HepG2 (cell line): ENCODE data around the gene C1QB. TPM values are rescaled to one million over a fixed set of nuclear protein-coding genes. Genes with fewer than 3 reads are reported as not detected.

ENCODE experiments used
- ATAC-seq: fragments of 200-7000 bp; cut with Tn5 transposase; 3 replicates; pipeline ENCODE4 v1.9.1; 2020; ENCODE audit warnings: mild to moderate bottlenecking, moderate library complexity
- BruUV-seq: library from RNA; stranded (reverse); fragments of 400-500 nt; replicated peaks from 2 replicates; lab custom pipeline; 2021; lab: Mats Ljungman, UMichigan
- CTCF ChIA-PET: fragments of 300-600 bp; formaldehyde crosslinking; extraction: SDS; loops from one replicate; lab custom pipeline; 2021; ENCODE audit warnings: low total read pairs, inconsistent platforms, low intra/inter-chr PET ratio; lab: Yijun Ruan, JAX
- POLR2A ChIA-PET: fragments of 350-600 bp; sonication (Branson Sonifier 250); formaldehyde crosslinking; loops from one replicate; lab custom pipeline; 2020; ENCODE audit warnings: antibody characterized with exemption, inconsistent platforms; lab: Yijun Ruan, JAX
- DNase-seq: peaks from one replicate; pipeline ENCODE4 v3.0.0-alpha.2; 2015; ENCODE audit warnings: low spot score
- FAIRE-seq: peaks from 3 replicates; lab custom pipeline; 2011; peaks lifted over from hg19 to GRCh38; lab: Jason Lieb, UNC
- H2AFZ ChIP-seq: one replicate; pipeline ENCODE4 v1.6.1; 2011; ENCODE audit warnings: low read length, inconsistent platforms
- H3K27ac ChIP-seq: fragments of 300-600 bp; 3 replicates; pipeline ENCODE4 v1.8.0; 2011; ENCODE audit warnings: mixed run types, mild to moderate bottlenecking, mixed read lengths, low read length, inconsistent platforms; ENCODE audit not compliant: insufficient read depth; ENCODE audit errors: extremely low read length
- H3K27me3 ChIP-seq, 2 experiments: fragments of 200-600 bp in 1 of 2; 2 replicates in 1 of 2; 3 replicates in 1 of 2; pipeline versions ENCODE4 v1.6.0 to v1.8.0; 2011; ENCODE audit warnings: low read length in 2 of 2, mild to moderate bottlenecking in 2 of 2, moderate library complexity in 2 of 2, inconsistent platforms in 1 of 2; ENCODE audit not compliant: insufficient read depth in 2 of 2, control insufficient read depth in 1 of 2
- H3K36me3 ChIP-seq, 2 experiments: fragments of 200-600 bp in 1 of 2; replicated peaks in 1 of 2; 2 replicates in 1 of 2; 3 replicates in 1 of 2; pipeline versions ENCODE4 v1.5.1 to v1.8.0; 2011; ENCODE audit warnings: low read length in 2 of 2, inconsistent platforms in 1 of 2; ENCODE audit not compliant: insufficient read depth in 2 of 2, control insufficient read depth in 1 of 2
- H3K4me1 ChIP-seq: 2 replicates; pipeline ENCODE4 v1.5.1; 2012; ENCODE audit warnings: low read length, inconsistent platforms; ENCODE audit not compliant: insufficient read depth
- H3K4me2 ChIP-seq: 2 replicates; pipeline ENCODE4 v1.6.0; 2011; ENCODE audit warnings: low read depth, low read length, inconsistent platforms
- H3K4me3 ChIP-seq, 3 experiments: fragments of 200-600 bp in 1 of 3; sonication (generic), shearing (Covaris generic) in 1 of 3; replicated peaks in 1 of 3; 2 replicates each; pipeline ENCODE4 v1.5.1; 2011 to 2016; ENCODE audit warnings: low read length in 3 of 3, inconsistent platforms in 2 of 3, low read depth in 2 of 3, mild to moderate bottlenecking in 2 of 3, control low read depth in 1 of 3, mixed read lengths in 1 of 3; ENCODE audit not compliant: insufficient read depth in 1 of 3
- H3K79me2 ChIP-seq: one replicate; pipeline ENCODE4 v1.6.1; 2011; ENCODE audit warnings: low read length, inconsistent platforms; ENCODE audit not compliant: insufficient read depth
- H3K9ac ChIP-seq: 2 replicates; pipeline ENCODE4 v1.6.0; 2011; ENCODE audit warnings: mild to moderate bottlenecking, low read depth, low read length, inconsistent platforms; ENCODE audit not compliant: insufficient read depth
- H3K9me3 ChIP-seq: 2 replicates; pipeline ENCODE4 v1.5.1; 2012; ENCODE audit warnings: mild to moderate bottlenecking, low read length
- H4K20me1 ChIP-seq: 2 replicates; pipeline ENCODE4 v1.6.0; 2011; ENCODE audit warnings: inconsistent platforms, mild to moderate bottlenecking, low read length, moderate library complexity; ENCODE audit not compliant: insufficient read depth
- CEBPG ChIP-seq: IDR thresholded peaks from 2 replicates; pipeline ENCODE4 v1.6.1; 2016
- SYNCRIP ChIP-seq: fragments of 200-400 bp; formaldehyde crosslinking; IDR thresholded peaks from 2 replicates; pipeline ENCODE4 v1.6.1; 2018; ENCODE audit warnings: mild to moderate bottlenecking, low read depth, low read length; ENCODE audit not compliant: insufficient read depth
- TCF7 ChIP-seq: sonication (generic); IDR thresholded peaks from 2 replicates; pipeline ENCODE4 v1.6.1; 2016; ENCODE audit warnings: antibody characterized with exemption, low read depth
- ZNF770 ChIP-seq: sonication (generic); formaldehyde crosslinking; IDR thresholded peaks from 2 replicates; pipeline ENCODE4 v1.5.0; 2020; ENCODE audit warnings: mild to moderate bottlenecking, missing genetic modification reagents
- ZNF850 ChIP-seq: sonication (generic); formaldehyde crosslinking; conservative IDR thresholded peaks from 2 replicates; pipeline ENCODE4 v1.9.0; 2021; ENCODE audit warnings: mild to moderate bottlenecking, missing genetic modification reagents
- ZSCAN20 ChIP-seq: sonication (generic); formaldehyde crosslinking; IDR thresholded peaks from 2 replicates; pipeline ENCODE4 v1.4.0; 2020; ENCODE audit warnings: missing genetic modification reagents, mild to moderate bottlenecking, borderline replicate concordance
- WGBS: methylation state at CpG from one replicate; pipeline ENCODE4 v1.1.6; 2017; ENCODE audit warnings: low lambda C conversion rate; 5-methylcytosine and 5-hydroxymethylcytosine counted together
- in situ Hi-C: cut with HindIII; loops from 2 replicates; pipeline ENCODE4 v1.10.0; 2017; ENCODE audit warnings: low pct_unique_long_range_greater_than_20kb; ENCODE audit not compliant: extremely low pct_ligation_motif_present
- intact Hi-C: fragments of 100-400 bp; cut with micrococcal nuclease; formaldehyde crosslinking; loops from one replicate; pipeline ENCODE4 v1.10.0; 2022; ENCODE audit not compliant: unreplicated experiment
- polyA plus RNA-seq, 8 experiments: library from polyadenylated mRNA; depleted of rRNA in 3 of 8; stranded (reverse) in 7 of 8; unstranded in 1 of 8; fragments of >200 nt; fragmentation: Illumina TruSeq in 4 of 8; extraction: Trizol in 4 of 8; gene quantifications; 2 replicates each; pipeline versions ENCODE4 v1.2.1 to v1.2.3, GENCODE V29; 2011 to 2016; ENCODE audit warnings: low read depth in 4 of 8, missing spikeins in 1 of 8, mixed read lengths in 1 of 8; ENCODE audit not compliant: insufficient read depth in 1 of 8
- total RNA-seq, 5 experiments: library from RNA; depleted of rRNA; stranded (reverse); fragments of >200 nt; fragmentation: Illumina TruSeq; extraction: Trizol; gene quantifications; 2 replicates each; pipeline ENCODE4 v1.2.3, GENCODE V29; 2016; ENCODE audit warnings: low read depth in 1 of 5

The C1QB gene
- total and polyA plus RNA-seq, 2 of the 13 experiments (the other 11 are each of a cell fraction or from before 2014, with no cell fraction given), result not detected

- Histone ChIP-seq H2AFZ (no peak overlapping the region), H3K9ac (no peak overlapping the region)
Measured at GRCh38 chr1:22702296-22703085, 49.5 kb downstream of the C1QB start.

More at GRCh38 chr1:22702296-22703085, 49.5 kb downstream of the C1QB start:
- intact Hi-C loops, result no loop called here
- Histone ChIP-seq H3K4me3 (no peak overlapping the region), H3K9me3 (no peaks in the 10 kb centered on the region), H3K4me2 (0 out of 2 replicates have a peak overlapping the region, but pooled peaks have one; percentile 18), H3K27me3 (no peaks in the 10 kb centered on the region), H3K4me1 (peaks cover 12% of the 10 kb centered on the region), H3K36me3 (no peaks in the 10 kb centered on the region)
- DNase-seq, result peak; percentile 20
- WGBS, result 2% methylated on average over 12 of the region's 12 CpGs
- BruUV-seq, result no TSS peak
- in situ Hi-C loops, result loop anchor here (25.0 kb wide), 1 partner anchor 185 kb away; no protein-coding TSS in a partner anchor
- no peak for TF ChIP-seq CEBPG (CRISPR knock-in tag)
- no peak for TF ChIP-seq SYNCRIP
- TF ChIP-seq TCF7, result peak; percentile 14; the same call in 1 of the 2 replicates
- no peak for TF ChIP-seq ZSCAN20 (CRISPR knock-in tag)
- TF ChIP-seq ZNF770 (CRISPR knock-in tag), result no peak
- TF ChIP-seq ZNF850 (CRISPR knock-in tag), result no peak
- TF ChIP-seq, all 625 proteins: peak for 1
- no peaks in the 10 kb centered on the region for H3K79me2 ChIP-seq
- H3K27ac ChIP-seq, result no peak overlapping the region
- FAIRE-seq (no peak), ATAC-seq (no peak)
- POLR2A ChIA-PET, result no interaction called here
- CTCF ChIA-PET, result no interaction called here
- no peaks in the 10 kb centered on the region for H4K20me1 ChIP-seq
